Kidney epithelial cell (primary cell): Measurements from ENCODE around the gene TMPO. TPM values are rescaled to one million over a fixed set of nuclear protein-coding genes. Genes with fewer than 3 reads are reported as not detected.
"Not testable (repeated sequence)": the region's sequence is repeated elsewhere in the genome, so short reads cannot be mapped to it uniquely, and the experiment has no call there.

Experiments used
- DNase-seq: peaks from one replicate; pipeline ENCODE4 v3.0.0-alpha.2; 2010; ENCODE audit warnings: low read depth
- H3K27me3 ChIP-seq: 2 replicates; pipeline ENCODE4 v1.6.0; 2011; ENCODE audit warnings: low read length; ENCODE audit not compliant: control insufficient read depth, insufficient read depth
- H3K36me3 ChIP-seq: 2 replicates; pipeline ENCODE4 v1.5.1; 2011; ENCODE audit warnings: low read length; ENCODE audit not compliant: control insufficient read depth, insufficient read depth
- H3K4me3 ChIP-seq: 2 replicates; pipeline ENCODE4 v1.5.1; 2011; ENCODE audit warnings: low read depth, mild to moderate bottlenecking, control low read depth, low read length
- CTCF ChIP-seq: IDR thresholded peaks from 2 replicates; pipeline ENCODE4 v1.5.1; 2011; ENCODE audit warnings: mild to moderate bottlenecking, moderate library complexity, low read length, control low read depth, inconsistent platforms; ENCODE audit not compliant: insufficient read depth, poor library complexity, severe bottlenecking
- total RNA-seq: library from RNA; depleted of rRNA; stranded (reverse); fragments of >200 nt; gene quantifications from 2 replicates; pipeline ENCODE4 v1.2.3, GENCODE V29; 2015

The TMPO gene
- total RNA-seq, 1 donor from 2014 or later = 63.0 TPM

GRCh38 chr12:98504368-98504617 is 11.1 kb upstream of the TMPO start:
- H3K27me3 ChIP-seq = no peaks in the 10 kb centered on the region
- TF ChIP-seq CTCF = no peak
- peak overlapping the region; percentile 56 for H3K4me3 ChIP-seq
- DNase-seq = no peak
- no peaks in the 10 kb centered on the region for H3K36me3 ChIP-seq

DNA sequence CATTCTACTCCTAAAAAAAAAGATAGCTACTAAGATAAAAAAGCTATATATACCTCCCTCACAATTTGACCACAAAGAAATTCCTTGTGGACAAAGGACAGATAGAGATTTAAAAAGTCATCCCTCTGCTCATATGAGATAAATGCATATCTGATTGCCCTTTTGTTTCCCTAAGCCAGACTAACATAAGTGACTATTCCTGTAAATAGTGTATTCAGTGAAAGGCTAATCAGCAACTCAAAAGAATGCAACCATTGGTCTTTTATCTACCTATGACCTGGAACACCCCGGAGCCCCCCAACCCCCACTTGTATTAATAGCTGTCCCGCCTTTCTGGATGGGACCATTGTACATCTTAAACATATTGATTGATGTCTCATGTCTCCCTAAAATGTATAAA is 6.3 kb upstream of the TMPO start:
- no peak for TF ChIP-seq CTCF
- H3K36me3 ChIP-seq = no peaks in the 10 kb centered on the region
- no peaks in the 10 kb centered on the region for H3K27me3 ChIP-seq
- no peak for DNase-seq
- no peak overlapping the region for H3K4me3 ChIP-seq

- H3K4me3 ChIP-seq, DNase-seq, H3K27me3 ChIP-seq, H3K36me3 ChIP-seq: not testable (repeated sequence)
These were observed 3.6 kb upstream of the TMPO start for GRCh38 chr12:98511806-98512205.

DNA sequence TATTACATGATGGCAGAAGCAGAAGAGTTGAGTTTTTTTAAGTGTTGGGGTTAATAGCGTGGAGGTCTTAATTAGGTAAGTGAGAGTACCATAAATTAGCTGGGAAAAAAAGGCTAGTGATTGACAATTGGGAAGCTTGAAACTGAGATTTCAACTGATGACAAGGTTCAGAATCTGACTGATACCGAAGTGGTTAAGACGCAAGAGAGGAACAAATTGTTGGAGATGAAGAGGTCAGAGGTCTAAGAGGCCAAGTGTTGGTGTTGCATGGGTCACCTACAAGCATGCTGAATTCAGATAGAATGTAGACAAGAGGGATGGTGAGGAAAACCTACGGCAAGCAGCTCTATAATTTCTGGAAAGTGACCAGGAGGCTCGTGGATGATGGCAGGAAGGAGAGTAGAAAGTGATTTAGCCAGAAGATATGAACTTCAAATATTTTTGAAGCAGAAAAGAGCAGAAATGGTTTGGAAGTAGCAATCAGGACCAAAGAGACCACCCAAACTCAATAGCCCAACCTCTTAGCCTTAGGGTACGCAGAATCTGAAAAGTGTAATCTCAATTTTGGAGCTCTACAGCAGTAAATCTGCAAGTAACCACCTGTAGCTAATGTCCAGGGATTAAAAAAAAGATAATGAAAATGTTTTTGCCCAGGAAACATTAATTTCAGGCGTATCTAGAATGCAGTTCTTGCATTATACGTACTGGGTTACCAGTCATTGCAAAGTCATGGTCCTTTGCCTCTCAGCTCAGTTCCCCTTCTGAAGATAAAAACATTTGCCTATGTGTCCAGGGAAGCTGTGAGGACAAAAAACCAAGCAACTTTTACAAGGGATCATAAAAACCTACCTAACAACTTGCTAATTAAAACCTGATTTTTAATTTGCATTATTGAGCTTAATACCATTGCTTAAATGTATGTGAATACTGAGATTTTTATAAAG is 1.7 kb upstream of the TMPO start:
- H3K36me3 ChIP-seq = no peaks in the 10 kb centered on the region
- DNase-seq = no peak
- no peak overlapping the region for H3K4me3 ChIP-seq
- no peak for TF ChIP-seq CTCF
- no peaks in the 10 kb centered on the region for H3K27me3 ChIP-seq

- no peak for DNase-seq
- no peak for TF ChIP-seq CTCF
- no peaks in the 10 kb centered on the region for H3K36me3 ChIP-seq
These were observed 456 bp upstream of the TMPO start for GRCh38 chr12:98514982-98515286.

GRCh38 chr12:98516111-98516873 is 902 bp downstream of the TMPO start:
- peak overlapping the region; percentile 98 for H3K4me3 ChIP-seq
- peak; percentile 71 for TF ChIP-seq CTCF
- DNase-seq = no peak
- no peaks in the 10 kb centered on the region for H3K27me3 ChIP-seq
- H3K36me3 ChIP-seq = no peaks in the 10 kb centered on the region

More at GRCh38 chr12:98514982-98515286, 456 bp upstream of the TMPO start:
- Histone ChIP-seq H3K4me3 (peak overlapping the region; percentile 98), H3K27me3 (no peaks in the 10 kb centered on the region)
